Suprapubic skin (tissue), 3 donors: ENCODE data around the gene USP32.

ENCODE experiments used
- POLR2A ChIP-seq, 2 donors: fragments of 450-650 bp; IDR thresholded peaks; one replicate each; pipeline ENCODE4 v1.6.1; 2017; ENCODE audit warnings: antibody characterized with exemption in 2 of 2, mild to moderate bottlenecking in 2 of 2, moderate library complexity in 2 of 2
- TF ChIP-seq, protein P1 (sequence below), 2 donors: fragments of 200-600 bp in 1 of 2; fragments of 450-650 bp in 1 of 2; sonication (generic) in 1 of 2; IDR thresholded peaks; one replicate each; pipeline ENCODE4 v1.5.1; 2016 to 2019; ENCODE audit warnings: antibody characterized with exemption in 2 of 2, mild to moderate bottlenecking in 1 of 2, moderate library complexity in 1 of 2

DNA sequence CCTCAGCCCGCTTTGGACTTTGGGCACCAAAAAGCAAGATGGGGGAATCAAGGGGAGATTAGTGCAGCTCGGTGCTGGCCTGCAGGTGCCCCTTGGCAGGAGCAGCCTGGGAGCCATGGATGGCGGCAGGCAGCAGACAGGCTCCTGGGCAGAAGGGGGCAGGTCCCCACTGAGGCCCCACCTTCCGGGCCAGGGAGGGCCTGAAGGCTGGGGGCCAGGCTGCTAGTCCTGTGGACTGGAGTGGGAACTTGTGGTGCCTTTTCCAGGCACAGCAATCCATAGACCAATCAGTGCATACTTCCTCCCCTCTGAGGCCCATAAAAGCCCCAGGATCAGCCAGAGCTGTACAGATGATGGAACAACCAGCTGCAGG lies 64.0 kb downstream of the USP32 start:
- TF ChIP-seq, protein P1, sequence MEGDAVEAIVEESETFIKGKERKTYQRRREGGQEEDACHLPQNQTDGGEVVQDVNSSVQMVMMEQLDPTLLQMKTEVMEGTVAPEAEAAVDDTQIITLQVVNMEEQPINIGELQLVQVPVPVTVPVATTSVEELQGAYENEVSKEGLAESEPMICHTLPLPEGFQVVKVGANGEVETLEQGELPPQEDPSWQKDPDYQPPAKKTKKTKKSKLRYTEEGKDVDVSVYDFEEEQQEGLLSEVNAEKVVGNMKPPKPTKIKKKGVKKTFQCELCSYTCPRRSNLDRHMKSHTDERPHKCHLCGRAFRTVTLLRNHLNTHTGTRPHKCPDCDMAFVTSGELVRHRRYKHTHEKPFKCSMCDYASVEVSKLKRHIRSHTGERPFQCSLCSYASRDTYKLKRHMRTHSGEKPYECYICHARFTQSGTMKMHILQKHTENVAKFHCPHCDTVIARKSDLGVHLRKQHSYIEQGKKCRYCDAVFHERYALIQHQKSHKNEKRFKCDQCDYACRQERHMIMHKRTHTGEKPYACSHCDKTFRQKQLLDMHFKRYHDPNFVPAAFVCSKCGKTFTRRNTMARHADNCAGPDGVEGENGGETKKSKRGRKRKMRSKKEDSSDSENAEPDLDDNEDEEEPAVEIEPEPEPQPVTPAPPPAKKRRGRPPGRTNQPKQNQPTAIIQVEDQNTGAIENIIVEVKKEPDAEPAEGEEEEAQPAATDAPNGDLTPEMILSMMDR (IDR thresholded peaks at IDR 0.05), result no peak
- no peak for TF ChIP-seq POLR2A (IDR thresholded peaks at IDR 0.05)
